Esophagus muscularis mucosa (tissue), 4 donors: ENCODE data around the gene RUFY2. TPM values are rescaled to one million over a fixed set of nuclear protein-coding genes. Genes with fewer than 3 reads are reported as not detected.

Experiments
- DNase-seq: peaks from one replicate; pipeline ENCODE4 v3.0.0-alpha.2; 2017; ENCODE audit errors: extremely low spot score
- H3K27ac ChIP-seq, 4 donors: fragments of 200-600 bp; sonication (generic); replicated peaks in 1 of 4; 1 replicate in 3 of 4; 2 replicates in 1 of 4; pipeline ENCODE4 v1.5.1; 2016 to 2019; ENCODE audit warnings: mild to moderate bottlenecking in 1 of 4
- H3K27me3 ChIP-seq, 4 donors: fragments of 200-600 bp; sonication (generic); one replicate each; pipeline versions ENCODE4 v1.5.1 to v1.6.0; 2016 to 2019
- H3K36me3 ChIP-seq, 4 donors: fragments of 200-600 bp; sonication (generic); one replicate each; pipeline ENCODE4 v1.5.1; 2016 to 2019
- H3K4me1 ChIP-seq, 4 donors: fragments of 200-600 bp; sonication (generic); one replicate each; pipeline ENCODE4 v1.5.1; 2016 to 2019
- H3K4me3 ChIP-seq, 4 donors: fragments of 200-600 bp; sonication (generic); 1 replicate in 2 of 4; 2 replicates in 2 of 4; pipeline ENCODE4 v1.5.1; 2016 to 2019; ENCODE audit warnings: mild to moderate bottlenecking in 4 of 4, moderate library complexity in 1 of 4
- H3K9me3 ChIP-seq, 4 donors: fragments of 200-600 bp; sonication (generic); 1 replicate in 3 of 4; 2 replicates in 1 of 4; pipeline ENCODE4 v1.5.1; 2016 to 2019
- CTCF ChIP-seq, 3 experiments: fragments of 200-600 bp in 2 of 3; fragments of 450-650 bp in 1 of 3; sonication (generic) in 2 of 3; IDR thresholded peaks; one replicate each; pipeline ENCODE4 v1.5.1; 2017 to 2019; ENCODE audit warnings: antibody characterized with exemption in 3 of 3, mild to moderate bottlenecking in 2 of 3, moderate library complexity in 1 of 3
- EP300 ChIP-seq: sonication (generic); formaldehyde crosslinking; IDR thresholded peaks from one replicate; pipeline ENCODE4 v1.6.1; 2017; ENCODE audit warnings: antibody characterized with exemption
- POLR2A ChIP-seq: fragments of 450-650 bp; IDR thresholded peaks from one replicate; pipeline ENCODE4 v1.6.1; 2017; ENCODE audit warnings: antibody characterized with exemption, moderate library complexity, mild to moderate bottlenecking, low read depth
- POLR2AphosphoS5 ChIP-seq, 2 donors: sonication (generic); formaldehyde crosslinking; IDR thresholded peaks; one replicate each; pipeline ENCODE4 v1.6.1; 2017; ENCODE audit warnings: antibody characterized with exemption in 2 of 2
- WGBS: methylation state at CpG from one replicate; pipeline ENCODE4 v1.1.5; 2018; 5-methylcytosine and 5-hydroxymethylcytosine counted together
- intact Hi-C: fragments of 100-400 bp; cut with DNase I; formaldehyde crosslinking; loops from one replicate; pipeline ENCODE4 v1.15.1; 2023
- total RNA-seq, 4 donors: library from RNA; depleted of rRNA; stranded (reverse); fragments of >200 nt; gene quantifications; one replicate each; pipeline versions ENCODE4 v1.1.0 to v1.2.1, GENCODE V29; 2016

Gene RUFY2
- total RNA-seq, 4 donors from 2014 or later: 14.8 to 26.2 (median 17.8) TPM

GRCh38 chr10:68342909-68343516 lies 64.1 kb downstream of the RUFY2 start:
- Histone ChIP-seq H3K27ac (no peak overlapping the region), H3K27me3 (no peaks in the 10 kb centered on the region), H3K4me1 (peaks cover 4 to 20% (median 12%) of the 10 kb centered on the region in 4 donors), H3K4me3 (no peak overlapping the region), H3K9me3 (no peaks in the 10 kb centered on the region), H3K36me3 (peaks cover 57 to 93% (median 78%) of the 10 kb centered on the region in 4 donors)
- TF ChIP-seq CTCF (IDR thresholded peaks at IDR 0.05): no peak
- no peak for TF ChIP-seq POLR2A
- TF ChIP-seq POLR2AphosphoS5 (IDR thresholded peaks at IDR 0.05): no peak
- intact Hi-C loops: no loop called here
- WGBS: 85% methylated on average over 3 of the region's 3 CpGs
- DNase-seq: no peak

- 92% methylated on average over 8 of the region's 8 CpGs for WGBS
- Histone ChIP-seq H3K4me3 (no peak overlapping the region), H3K27me3 (no peaks in the 10 kb centered on the region), H3K9me3 (no peaks in the 10 kb centered on the region), H3K4me1 (peaks cover 29 to 45% (median 37%) of the 10 kb centered on the region in 4 donors), H3K27ac (no peak overlapping the region), H3K36me3 (peaks cover 52 to 73% (median 70%) of the 10 kb centered on the region in 4 donors)
- intact Hi-C loops: no loop called here
- no peak for TF ChIP-seq POLR2AphosphoS5 (IDR thresholded peaks at IDR 0.05)
- TF ChIP-seq EP300: no peak
- no peak for TF ChIP-seq POLR2A
- DNase-seq: no peak
These were observed 66.6 kb downstream of the RUFY2 start for GRCh38 chr10:68340358-68341080.

GRCh38 chr10:68336754-68337351 lies 70.2 kb downstream of the RUFY2 start:
- DNase-seq: no peak
- H3K27me3 ChIP-seq: no peaks in the 10 kb centered on the region
- H3K27ac ChIP-seq: no peak overlapping the region
- intact Hi-C loops: no loop called here
- H3K36me3 ChIP-seq: peaks cover 29 to 40% (median 37%) of the 10 kb centered on the region in 4 donors
- H3K4me3 ChIP-seq: peak overlapping the region in 3 of 4 donors; percentile 92 to 98 (median 95)
- peaks cover 45 to 62% (median 55%) of the 10 kb centered on the region in 4 donors for H3K4me1 ChIP-seq
- H3K9me3 ChIP-seq: no peaks in the 10 kb centered on the region
- no peak for TF ChIP-seq CTCF (IDR thresholded peaks at IDR 0.05)
- no peak for TF ChIP-seq POLR2A
- no peak for TF ChIP-seq POLR2AphosphoS5 (IDR thresholded peaks at IDR 0.05)
- TF ChIP-seq EP300: no peak
- WGBS: 67% methylated on average over 7 of the region's 7 CpGs

GRCh38 chr10:68334672-68335467 lies 72.2 kb downstream of the RUFY2 start:
- peaks cover 10 to 20% (median 17%) of the 10 kb centered on the region in 4 donors for H3K36me3 ChIP-seq
- H3K27me3 ChIP-seq: no peaks in the 10 kb centered on the region
- no peak for DNase-seq
- intact Hi-C loops: no loop called here
- H3K9me3 ChIP-seq: no peaks in the 10 kb centered on the region
- WGBS: 6% methylated on average over 8 of the region's 8 CpGs
- TF ChIP-seq CTCF (IDR thresholded peaks at IDR 0.05) (no peak), POLR2A (no peak), POLR2AphosphoS5 (IDR thresholded peaks at IDR 0.05) (no peak), EP300 (no peak)
- peak overlapping the region in 3 of 4 donors; percentile 1 to 100 (median 99) for H3K27ac ChIP-seq
- peaks cover 45 to 70% (median 63%) of the 10 kb centered on the region in 4 donors for H3K4me1 ChIP-seq
- peak overlapping the region; percentile 92 to 98 (median 94) for H3K4me3 ChIP-seq
